Stomach smooth muscle (tissue), 2 donors: Measurements from ENCODE around the gene TRPC5OS.

Source experiments
- H3K27ac ChIP-seq: one replicate; pipeline ENCODE4 v1.7.0; 2013; ENCODE audit warnings: mild to moderate bottlenecking, low read length, inconsistent platforms
- H3K27me3 ChIP-seq, 2 donors: one replicate each; pipeline ENCODE4 v1.7.0; 2013; ENCODE audit warnings: low read length in 2 of 2; ENCODE audit not compliant: insufficient read depth in 2 of 2, control insufficient read depth in 1 of 2
- H3K36me3 ChIP-seq, 2 donors: one replicate each; pipeline ENCODE4 v1.7.0; 2013; ENCODE audit warnings: low read length in 2 of 2; ENCODE audit not compliant: control insufficient read depth in 2 of 2, insufficient read depth in 2 of 2
- H3K4me1 ChIP-seq: one replicate; pipeline ENCODE4 v1.7.0; 2013; ENCODE audit warnings: low read length; ENCODE audit not compliant: control insufficient read depth, insufficient read depth
- H3K4me3 ChIP-seq, 2 donors: one replicate each; pipeline ENCODE4 v1.7.0; 2013; ENCODE audit warnings: low read length in 2 of 2
- H3K9ac ChIP-seq, 2 donors: one replicate each; pipeline ENCODE4 v1.7.0; 2013; ENCODE audit warnings: low read length in 2 of 2, mild to moderate bottlenecking in 1 of 2
- H3K9me3 ChIP-seq, 2 donors: one replicate each; pipeline ENCODE4 v1.7.0; 2013; ENCODE audit warnings: low read length in 2 of 2; ENCODE audit not compliant: control insufficient read depth in 2 of 2
- donor health status: healthy.
- donor health status: Pancreatic carcinoma.

TRPC5OS gene

GRCh38 chrX:111875881-111876280 lies at the start of gene TRPC5OS:
TRPC5OS (plus strand) TSS chrX:111876181; CDS start chrX:111901850, 25,669 bp downstream.
- Histone ChIP-seq H3K27ac (no peak within 1 kb of the TSS), H3K36me3 (no peaks in the 10 kb centered on the region), H3K27me3 (peaks cover 0 to 3% of the 10 kb centered on the region in 2 donors), H3K9ac (no peak within 1 kb of the TSS), H3K4me1 (no peaks in the 10 kb centered on the region), H3K9me3 (no peaks in the 10 kb centered on the region), H3K4me3 (no peak within 1 kb of the TSS)

DNA sequence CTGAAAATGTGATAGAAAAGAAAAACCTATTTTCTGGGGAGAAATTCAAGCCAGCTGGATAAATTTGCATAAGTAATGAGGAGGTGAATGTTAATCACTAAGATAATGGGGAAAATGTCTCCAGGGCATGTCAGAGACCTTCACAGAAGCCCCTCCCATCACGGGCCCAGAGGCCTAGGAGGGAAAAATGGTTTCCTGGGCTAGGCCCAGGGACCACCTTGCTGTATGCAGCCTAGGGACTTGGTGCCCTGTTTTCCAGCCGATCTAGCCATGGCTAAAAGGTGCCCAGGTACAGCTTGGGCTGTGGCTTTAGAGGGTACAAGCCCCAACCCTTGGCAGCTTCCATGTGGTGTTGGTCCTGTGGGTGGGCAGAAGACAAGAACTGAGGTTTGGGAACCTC lies 46.6 kb upstream of the TRPC5OS start:
- H3K27ac ChIP-seq: no peak overlapping the region
- H3K9me3 ChIP-seq: no peaks in the 10 kb centered on the region
- H3K4me1 ChIP-seq: no peaks in the 10 kb centered on the region
- H3K27me3 ChIP-seq: peaks cover 0 to 6% of the 10 kb centered on the region in 2 donors
- H3K9ac ChIP-seq: no peak overlapping the region
- no peaks in the 10 kb centered on the region for H3K36me3 ChIP-seq
- no peak overlapping the region for H3K4me3 ChIP-seq

- no peak overlapping the region for H3K27ac ChIP-seq
- no peaks in the 10 kb centered on the region for H3K4me1 ChIP-seq
- no peaks in the 10 kb centered on the region for H3K9me3 ChIP-seq
- peaks cover 0 to 10% of the 10 kb centered on the region in 2 donors for H3K27me3 ChIP-seq
- H3K36me3 ChIP-seq: no peaks in the 10 kb centered on the region
- H3K9ac ChIP-seq: no peak overlapping the region
- no peak overlapping the region for H3K4me3 ChIP-seq
Observed at GRCh38 chrX:111830571-111830970, 45.4 kb upstream of the TRPC5OS start.

DNA sequence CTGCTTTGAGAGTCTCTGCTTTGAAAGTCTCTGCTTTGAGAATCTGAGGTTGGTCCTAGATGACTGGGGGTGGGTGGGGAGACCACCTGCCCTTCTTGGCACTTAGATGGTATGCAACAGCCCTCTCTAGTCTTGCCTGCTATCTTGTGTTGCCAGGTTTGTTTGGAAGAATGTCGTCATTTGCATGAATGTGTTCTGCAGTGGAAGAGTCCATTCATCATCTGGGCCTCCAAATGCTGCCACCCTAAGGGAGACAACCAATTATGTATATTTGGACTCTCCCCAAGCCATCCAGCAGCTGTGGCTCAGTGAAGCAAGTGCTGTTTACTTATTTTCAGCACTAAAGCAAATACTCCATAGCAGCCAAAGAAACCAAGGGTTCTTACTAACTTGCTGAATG lies 44.6 kb upstream of the TRPC5OS start:
- Histone ChIP-seq H3K9me3 (no peaks in the 10 kb centered on the region), H3K4me1 (no peaks in the 10 kb centered on the region), H3K27me3 (peaks cover 0 to 10% of the 10 kb centered on the region in 2 donors), H3K27ac (no peak overlapping the region), H3K36me3 (no peaks in the 10 kb centered on the region), H3K4me3 (no peak overlapping the region), H3K9ac (no peak overlapping the region)

DNA sequence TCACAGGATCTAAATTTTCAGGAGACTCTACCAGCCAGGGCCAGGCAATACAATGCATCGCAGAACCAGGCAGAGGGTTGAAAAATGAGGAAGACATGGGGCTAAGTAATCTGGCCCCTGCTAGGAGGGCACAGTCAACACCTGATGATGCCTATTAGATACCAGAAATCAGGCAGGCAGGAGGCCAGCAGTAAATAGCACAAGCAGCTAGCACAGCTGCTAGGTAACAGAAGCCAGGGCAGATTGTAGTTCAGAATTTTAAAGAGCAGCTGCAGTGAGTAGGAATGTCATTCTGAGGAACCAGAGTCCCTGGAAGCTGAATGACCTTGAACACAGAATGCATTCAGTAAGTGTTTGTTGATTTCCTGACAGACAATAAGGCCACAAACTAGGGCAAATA lies 38.8 kb upstream of the TRPC5OS start:
- Histone ChIP-seq H3K27ac (no peak overlapping the region), H3K9ac (no peak overlapping the region), H3K36me3 (no peaks in the 10 kb centered on the region), H3K27me3 (peaks cover 0 to 15% of the 10 kb centered on the region in 2 donors), H3K4me1 (no peaks in the 10 kb centered on the region), H3K9me3 (no peaks in the 10 kb centered on the region), H3K4me3 (no peak overlapping the region)

GRCh38 chrX:111847491-111848133 lies 28.4 kb upstream of the TRPC5OS start:
- Histone ChIP-seq H3K9ac (no peak overlapping the region), H3K4me1 (no peaks in the 10 kb centered on the region), H3K36me3 (no peaks in the 10 kb centered on the region), H3K27ac (no peak overlapping the region), H3K4me3 (no peak overlapping the region), H3K9me3 (no peaks in the 10 kb centered on the region), H3K27me3 (peaks cover 0 to 4% of the 10 kb centered on the region in 2 donors)

DNA sequence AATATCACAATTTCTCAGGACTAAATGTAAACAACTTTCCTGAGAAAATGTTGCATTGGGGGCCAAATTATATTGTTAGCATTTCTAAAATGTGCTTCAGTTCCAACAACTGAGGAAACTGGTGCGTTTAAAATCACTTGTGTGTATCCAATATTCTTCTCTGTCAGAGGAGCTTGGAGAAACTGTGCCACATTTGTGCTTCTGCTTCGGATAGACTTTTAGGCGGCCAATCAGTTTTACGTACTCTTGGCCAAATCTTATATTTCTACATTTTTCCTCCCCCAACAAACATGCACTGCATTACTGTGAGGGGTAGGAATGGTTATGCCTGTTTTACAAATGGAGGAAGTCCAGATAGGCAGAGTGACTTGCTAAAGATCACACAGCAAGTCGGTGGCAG lies 27.4 kb upstream of the TRPC5OS start:
- Histone ChIP-seq H3K36me3 (no peaks in the 10 kb centered on the region), H3K9ac (no peak overlapping the region), H3K9me3 (no peaks in the 10 kb centered on the region), H3K27ac (no peak overlapping the region), H3K4me3 (no peak overlapping the region), H3K4me1 (no peaks in the 10 kb centered on the region), H3K27me3 (peaks cover 0 to 6% of the 10 kb centered on the region in 2 donors)

DNA sequence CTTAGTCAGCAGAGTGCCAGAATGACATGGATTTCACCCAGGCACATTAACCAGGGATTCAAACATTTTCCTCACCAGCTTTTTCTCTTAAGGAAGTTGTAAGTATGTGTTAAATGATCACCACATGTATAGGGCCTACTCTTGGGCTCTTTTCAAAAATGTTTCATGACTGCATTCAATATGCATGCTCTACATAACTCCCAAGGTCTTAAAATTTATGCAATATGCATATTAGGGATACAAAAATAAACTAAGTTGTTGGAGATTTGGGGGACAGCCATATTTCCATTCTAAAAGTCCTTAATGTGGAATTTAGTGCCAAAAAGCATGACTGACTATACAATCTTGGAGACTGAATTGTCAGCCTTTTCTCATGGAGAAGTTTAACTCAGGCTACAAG lies 25.0 kb upstream of the TRPC5OS start:
- Histone ChIP-seq H3K9ac (no peak overlapping the region), H3K27ac (no peak overlapping the region), H3K36me3 (no peaks in the 10 kb centered on the region), H3K9me3 (no peaks in the 10 kb centered on the region), H3K27me3 (peaks cover 0 to 12% of the 10 kb centered on the region in 2 donors), H3K4me1 (no peaks in the 10 kb centered on the region), H3K4me3 (no peak overlapping the region)

DNA sequence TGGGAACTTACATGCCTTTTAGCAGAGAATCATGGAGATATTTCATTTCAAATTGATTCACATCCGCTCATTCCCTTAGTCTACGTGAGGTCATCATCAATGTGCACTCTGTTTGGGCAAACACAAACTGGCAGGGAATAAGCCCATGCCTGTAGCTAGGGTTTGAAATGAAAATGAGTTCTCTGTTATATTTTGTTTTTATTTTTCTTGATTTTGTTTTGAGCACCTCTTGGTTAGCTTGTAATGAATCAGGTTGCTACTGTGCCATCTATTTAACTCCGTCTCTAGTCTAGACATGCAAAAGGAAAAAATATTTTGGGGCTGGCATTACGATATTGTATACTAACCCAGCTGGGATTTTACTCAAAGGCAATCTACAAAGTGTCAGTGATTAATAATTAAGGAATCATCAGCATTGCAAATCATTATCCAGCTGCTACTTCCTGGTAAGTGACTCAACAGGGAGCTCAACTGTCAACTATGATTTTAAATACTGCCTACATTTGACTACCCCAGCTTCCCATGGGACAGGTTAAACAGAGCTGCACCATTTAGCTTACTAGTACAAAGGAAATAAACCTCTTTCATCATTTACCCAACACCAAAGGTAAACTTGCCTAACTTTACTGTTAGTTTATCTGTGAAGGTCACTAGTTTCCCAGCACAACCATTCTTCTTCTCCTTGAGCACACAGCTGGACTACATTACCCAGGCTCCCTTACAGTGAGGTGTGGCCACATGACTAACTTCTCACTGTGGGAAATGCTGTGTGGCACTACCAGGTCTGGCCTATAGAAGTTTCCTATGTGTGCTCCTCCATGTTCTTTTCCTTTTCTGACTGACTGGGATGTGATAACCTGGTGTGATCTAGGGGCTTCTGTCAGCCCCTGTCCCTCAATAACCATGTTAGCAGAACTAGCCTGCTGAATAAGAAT lies 21.2 kb upstream of the TRPC5OS start:
- peaks cover 0 to 5% of the 10 kb centered on the region in 2 donors for H3K9me3 ChIP-seq
- H3K4me1 ChIP-seq: no peaks in the 10 kb centered on the region
- no peak overlapping the region for H3K27ac ChIP-seq
- H3K36me3 ChIP-seq: no peaks in the 10 kb centered on the region
- H3K27me3 ChIP-seq: peaks cover 0 to 14% of the 10 kb centered on the region in 2 donors
- H3K4me3 ChIP-seq: no peak overlapping the region
- H3K9ac ChIP-seq: no peak overlapping the region

GRCh38 chrX:111857534-111858060 lies 18.4 kb upstream of the TRPC5OS start:
- Histone ChIP-seq H3K36me3 (no peaks in the 10 kb centered on the region), H3K9me3 (peaks cover 0 to 5% of the 10 kb centered on the region in 2 donors), H3K9ac (no peak overlapping the region), H3K4me3 (no peak overlapping the region), H3K4me1 (no peaks in the 10 kb centered on the region), H3K27ac (no peak overlapping the region), H3K27me3 (peaks cover 0 to 14% of the 10 kb centered on the region in 2 donors)
